ENCODE data around the gene C15orf62.

The C15orf62 gene, protein sequence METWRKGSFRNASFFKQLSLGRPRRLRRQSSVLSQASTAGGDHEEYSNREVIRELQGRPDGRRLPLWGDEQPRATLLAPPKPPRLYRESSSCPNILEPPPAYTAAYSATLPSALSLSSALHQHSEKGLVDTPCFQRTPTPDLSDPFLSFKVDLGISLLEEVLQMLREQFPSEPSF

DNA sequence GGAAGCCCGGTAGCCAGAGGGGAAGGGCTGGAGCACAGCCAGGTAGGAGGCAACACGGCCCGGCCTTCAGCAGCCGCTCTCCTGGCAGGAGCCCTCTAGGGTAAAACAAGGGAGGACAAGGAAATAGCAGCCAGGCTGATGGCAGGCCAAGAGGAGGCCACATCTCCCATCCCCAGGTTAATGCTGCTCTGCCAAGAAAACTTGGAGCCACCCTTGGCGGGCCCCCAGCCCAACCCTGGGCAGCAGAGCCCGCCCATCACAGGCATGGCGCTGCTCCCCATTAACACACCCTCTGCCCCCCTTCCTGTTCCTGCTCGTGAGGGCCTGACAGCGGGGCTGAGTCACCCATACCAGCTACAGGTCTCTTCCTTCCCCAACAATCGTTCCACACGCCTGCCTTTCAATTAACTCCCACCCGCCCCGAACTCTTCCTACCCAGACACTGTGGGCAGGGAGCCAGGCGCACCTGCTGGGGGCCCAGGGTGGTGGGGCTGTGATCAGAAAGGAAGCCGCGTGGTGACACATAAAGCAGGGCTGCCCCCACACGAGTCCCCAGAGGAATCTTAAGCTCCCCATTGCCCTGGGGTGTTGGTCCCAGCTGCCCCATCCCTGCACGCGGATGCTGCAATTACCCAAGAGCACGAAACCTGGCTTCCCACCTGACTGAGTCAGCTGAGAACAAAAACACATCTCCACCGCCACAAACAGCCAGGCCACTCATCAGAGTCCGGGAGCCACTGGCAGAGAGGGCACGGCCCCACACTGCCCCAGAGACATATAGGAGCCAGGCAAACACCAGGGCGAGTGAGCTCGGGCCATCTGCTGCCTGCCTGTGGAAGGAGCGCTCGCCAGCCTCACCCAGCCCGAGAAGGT is at the start of gene C15orf62:
Gene C15orf62, plus strand, starts transcription at position 707 of the 873 bp plus-strand sequence. CDS start 516 bp downstream, outside the sequence.
- DNase-seq: peak; percentile 75

GRCh38 chr15:40721701-40722100 is 48.1 kb upstream of the C15orf62 start:
- DNase-seq: no peak

GRCh38 chr15:40722354-40722753 is 47.4 kb upstream of the C15orf62 start:
- DNase-seq: no peak

DNA sequence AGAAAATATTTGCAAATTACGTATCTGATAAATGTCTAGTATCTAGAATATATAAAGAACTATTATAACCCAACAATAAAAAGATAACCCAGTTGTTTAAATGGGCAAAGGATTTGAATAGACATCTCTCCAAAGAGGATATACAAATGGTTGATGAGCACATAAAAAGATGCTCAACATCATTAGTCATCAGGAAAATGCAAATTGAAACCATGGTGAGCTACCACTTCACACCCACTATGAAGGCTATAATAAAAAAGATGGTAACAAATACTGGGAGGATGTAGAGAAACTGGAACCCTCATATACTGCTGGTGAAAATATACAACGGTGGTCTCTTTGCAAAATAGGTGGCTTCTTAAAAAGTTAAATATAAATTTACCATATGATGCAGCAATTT is 46.8 kb upstream of the C15orf62 start:
- DNase-seq: no peak

DNA sequence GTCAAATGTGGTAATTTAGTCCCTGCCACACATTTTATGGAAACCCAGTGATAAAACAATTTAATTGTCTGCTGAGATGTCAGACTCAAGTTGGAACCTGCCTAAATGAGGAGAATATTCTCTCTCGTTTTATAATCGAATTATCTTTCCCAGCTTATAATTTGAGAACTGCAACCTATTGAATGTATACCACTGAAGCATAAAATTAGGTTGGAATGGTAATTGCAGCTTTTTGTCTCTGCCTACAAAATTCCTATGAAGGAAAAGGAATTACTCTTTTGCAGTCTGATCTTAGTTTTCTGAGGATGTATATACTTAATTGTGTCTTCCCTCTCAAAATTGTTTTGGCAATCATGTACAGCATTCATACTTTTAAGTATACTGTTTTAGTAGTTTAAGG is 45.9 kb upstream of the C15orf62 start:
- no peak for DNase-seq

DNA sequence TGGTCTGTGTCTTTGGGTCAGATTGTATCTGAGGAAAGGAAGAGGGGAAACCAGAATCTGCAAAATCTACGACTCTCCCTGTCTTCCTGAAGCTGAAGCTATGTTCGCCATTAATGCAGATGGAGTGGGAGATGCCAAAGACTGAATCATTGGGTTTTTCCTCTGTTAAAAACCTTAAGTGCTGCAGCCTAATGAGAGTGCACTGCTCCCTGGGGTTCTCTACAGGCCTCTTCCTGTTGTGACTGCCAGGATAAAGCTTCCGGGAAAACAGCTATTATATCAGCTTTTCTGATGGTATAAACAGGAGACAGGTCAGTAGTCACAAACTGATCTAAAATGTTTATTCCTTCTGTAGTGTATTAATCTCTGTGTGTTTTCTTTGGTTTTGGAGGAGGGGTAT is 38.7 kb upstream of the C15orf62 start:
- no peak for DNase-seq

- no peak for DNase-seq
These were observed 33.2 kb upstream of the C15orf62 start for GRCh38 chr15:40736575-40736974.

- no peak for DNase-seq
These were observed 32.7 kb upstream of the C15orf62 start for GRCh38 chr15:40737048-40737447.

- no peak for DNase-seq
These were observed 30.7 kb upstream of the C15orf62 start for GRCh38 chr15:40739047-40739446.

GRCh38 chr15:40739854-40740253 is 29.9 kb upstream of the C15orf62 start:
- peak; percentile 13 for DNase-seq

DNA sequence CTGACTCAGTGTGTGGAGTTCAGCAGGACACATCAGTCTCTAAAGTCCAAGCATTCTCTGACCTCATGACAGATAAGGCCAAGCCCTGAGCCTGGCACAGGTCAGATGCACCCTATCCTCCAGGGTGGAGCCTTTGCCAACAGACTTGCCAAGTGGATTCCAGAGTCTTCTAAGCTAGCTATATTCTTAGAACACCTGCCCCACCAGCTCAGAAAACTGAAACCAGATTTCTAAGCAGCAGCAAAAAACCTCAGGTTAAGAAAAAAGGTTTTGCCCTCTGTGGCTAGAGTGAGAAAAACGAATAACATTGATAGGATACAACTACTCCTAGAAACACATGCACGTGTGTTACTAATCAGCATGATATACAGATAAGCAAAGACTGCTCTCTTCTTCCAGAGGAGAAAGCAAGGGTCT is 26.3 kb upstream of the C15orf62 start:
- DNase-seq: no peak

GRCh38 chr15:40743921-40744814 is 25.6 kb upstream of the C15orf62 start:
- DNase-seq: peak; percentile 88

- no peak for DNase-seq
These were observed 25.0 kb upstream of the C15orf62 start for GRCh38 chr15:40744815-40745152.

DNA sequence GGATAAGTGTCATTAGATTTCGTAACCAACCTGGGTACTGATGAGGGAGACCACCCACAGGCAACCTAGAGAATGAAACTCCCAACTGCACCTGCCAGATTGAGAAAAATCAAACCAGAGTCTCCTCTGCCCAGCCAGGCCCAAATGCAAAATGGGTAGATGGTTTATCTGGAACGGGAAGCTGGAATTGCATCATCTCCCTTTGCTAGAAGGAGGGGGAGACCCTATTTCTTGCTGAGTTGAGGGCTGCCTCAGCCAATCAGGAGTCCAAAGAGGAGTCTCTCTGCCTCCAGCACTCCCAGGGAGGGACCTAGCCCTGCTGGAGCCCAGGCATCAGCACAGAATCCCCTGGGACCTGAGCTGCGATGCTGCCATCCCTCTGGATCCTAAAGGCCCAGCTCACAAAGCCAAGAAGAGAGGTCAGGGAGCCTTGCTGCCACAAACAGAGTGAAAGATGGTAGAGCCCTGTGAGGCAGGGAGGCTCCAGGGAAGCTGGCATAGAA is 22.8 kb upstream of the C15orf62 start:
- no peak for DNase-seq

DNA sequence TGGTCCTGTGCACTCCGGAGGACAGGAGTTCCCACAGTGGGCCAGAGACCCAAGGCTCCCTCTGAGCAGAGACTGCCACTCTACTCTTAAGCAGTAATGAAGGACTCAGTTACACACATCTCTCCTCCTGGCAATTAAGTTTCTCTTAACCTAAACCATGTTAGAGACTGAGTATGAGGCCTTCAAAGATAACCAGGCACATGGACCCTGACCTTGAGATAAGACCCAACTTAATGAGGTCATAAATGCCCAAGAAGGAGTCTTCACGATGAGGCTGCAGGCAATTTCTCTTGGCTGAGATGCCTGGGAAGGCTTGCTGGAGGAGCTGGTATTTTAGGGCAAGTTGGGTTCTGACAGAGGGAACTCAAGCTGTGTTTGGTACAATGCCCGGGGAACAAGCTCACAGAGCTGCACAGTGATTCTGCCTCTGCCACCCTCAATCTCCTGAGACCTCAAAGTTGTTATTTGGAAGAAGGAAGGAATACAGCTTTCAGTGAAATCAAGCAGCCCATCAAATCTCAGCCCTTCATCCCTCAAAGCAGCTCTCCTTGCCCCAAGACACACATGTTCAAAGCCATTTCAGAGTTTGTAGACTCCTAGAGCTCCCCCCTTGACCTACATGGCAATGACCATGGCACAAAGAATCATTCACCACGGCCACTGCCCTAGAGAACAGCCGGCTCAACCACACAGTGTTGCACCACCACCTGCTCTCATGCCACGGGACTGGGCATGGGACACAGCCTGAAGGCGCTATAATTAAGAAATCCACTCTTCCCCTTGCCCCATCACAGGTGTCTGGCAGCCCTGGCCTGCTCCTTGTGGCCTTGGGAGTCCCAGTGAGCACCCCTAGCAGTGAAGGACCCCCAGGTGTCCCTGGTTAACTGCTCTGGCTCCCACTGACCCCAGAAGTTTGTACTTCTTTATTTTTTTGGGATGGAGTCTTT is 21.8 kb upstream of the C15orf62 start:
- DNase-seq: no peak

DNA sequence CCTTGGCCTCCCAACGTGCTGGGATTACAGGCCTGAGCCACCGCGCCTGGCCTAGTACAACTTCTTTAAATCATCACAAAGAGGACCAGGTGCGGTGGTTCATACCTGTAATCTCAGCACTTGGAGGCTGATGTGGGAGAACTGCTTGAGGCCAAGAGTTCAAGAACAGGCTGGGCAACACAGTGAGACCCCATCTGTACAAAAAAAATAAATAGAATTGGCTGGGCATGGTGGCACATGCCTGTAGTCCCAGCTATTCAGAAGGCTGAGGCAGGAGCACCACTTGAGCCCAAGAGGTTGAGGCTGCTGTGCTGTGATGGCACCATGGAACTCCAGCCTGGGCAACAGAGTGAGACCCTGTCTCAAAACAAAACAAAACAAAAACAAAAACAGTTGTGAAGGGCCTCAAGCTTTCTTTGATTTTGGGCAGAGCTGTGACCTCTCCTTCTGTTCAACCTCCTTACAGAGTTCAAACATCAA is 20.6 kb upstream of the C15orf62 start:
- DNase-seq: no peak

DNA sequence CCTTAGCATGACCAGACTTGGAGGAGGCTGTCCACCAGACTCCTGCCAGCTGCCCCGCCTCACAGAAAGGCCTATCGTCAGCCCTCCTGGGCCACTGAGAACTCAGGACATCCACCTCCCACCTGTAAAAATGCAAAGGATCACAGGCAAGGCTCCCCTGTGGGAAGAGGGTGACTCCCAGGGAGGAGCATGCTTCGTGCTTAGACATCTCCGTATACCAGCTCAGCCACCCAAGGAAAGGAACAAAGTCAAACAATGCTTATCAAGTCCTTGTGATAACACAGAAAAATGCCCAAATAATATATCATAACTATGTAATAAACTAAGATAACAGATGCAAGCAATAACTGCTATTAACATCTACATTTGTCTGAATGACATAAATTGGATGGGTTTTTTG is 18.9 kb upstream of the C15orf62 start:
- DNase-seq: no peak

GRCh38 chr15:40751745-40752144 is 18.0 kb upstream of the C15orf62 start:
- no peak for DNase-seq

GRCh38 chr15:40754574-40754882 is 15.3 kb upstream of the C15orf62 start:
- peak; percentile 71 for DNase-seq

- peak; percentile 97 for DNase-seq
These were observed 14.6 kb upstream of the C15orf62 start, which contains the start of gene RMDN3 for GRCh38 chr15:40754883-40755811. TSS of gene RMDN3 (minus strand) at chr15:40755254. CDS start at chr15:40754783, 471 bp downstream.

GRCh38 chr15:40755812-40756208 is 14.0 kb upstream of the C15orf62 start:
- DNase-seq: no peak
